HL-60 (cell line): Measurements from ENCODE around the gene COL13A1.

Source experiments
- DNase-seq, 2 experiments: peaks; one replicate each; pipeline ENCODE4 v3.0.0-alpha.2; 2010 to 2020; ENCODE audit warnings: low read depth in 1 of 2, low spot score in 1 of 2
- H3K27ac ChIP-seq: fragments of 250-450 bp; sonication (Bioruptor Pico); replicated peaks from 2 replicates; pipeline ENCODE4 v1.5.1; 2020; ENCODE audit warnings: mild to moderate bottlenecking, moderate library complexity
- H3K27me3 ChIP-seq: fragments of 250-450 bp; sonication (Bioruptor Pico); 2 replicates; pipeline ENCODE4 v1.5.1; 2021; ENCODE audit warnings: mild to moderate bottlenecking, moderate library complexity; ENCODE audit not compliant: insufficient read depth, poor library complexity, severe bottlenecking
- H3K4me3 ChIP-seq: replicated peaks from 2 replicates; pipeline ENCODE4 v1.5.1; 2011; ENCODE audit warnings: mild to moderate bottlenecking, control low read depth, low read length; ENCODE audit not compliant: insufficient read depth
- CTCF ChIP-seq: IDR thresholded peaks from one replicate; pipeline ENCODE4 v1.5.1; 2011; ENCODE audit warnings: low read length, control low read depth, inconsistent platforms; ENCODE audit not compliant: insufficient read depth
- GABPA ChIP-seq: IDR thresholded peaks from 2 replicates; pipeline ENCODE4 v1.6.1; 2012; ENCODE audit warnings: low read depth
- POLR2AphosphoS5 ChIP-seq: IDR thresholded peaks from 2 replicates; pipeline ENCODE4 v1.6.1; 2012; ENCODE audit warnings: low read depth
- SPI1 ChIP-seq: IDR thresholded peaks from 2 replicates; pipeline ENCODE4 v1.6.1; 2012; ENCODE audit warnings: low read depth, mild to moderate bottlenecking, borderline replicate concordance
- TF ChIP-seq, protein P1 (sequence below): IDR thresholded peaks from 2 replicates; pipeline ENCODE4 v1.6.1; 2012; ENCODE audit warnings: low read depth; ENCODE audit not compliant: insufficient replicate concordance

COL13A1 gene

GRCh38 chr10:69878951-69879350 is 77.2 kb downstream of the COL13A1 start:
- H3K4me3 ChIP-seq, result no peak overlapping the region
- H3K27ac ChIP-seq, result no peak overlapping the region
- DNase-seq, result no peak
- peaks cover 2% of the 10 kb centered on the region for H3K27me3 ChIP-seq
- TF ChIP-seq, protein P1, sequence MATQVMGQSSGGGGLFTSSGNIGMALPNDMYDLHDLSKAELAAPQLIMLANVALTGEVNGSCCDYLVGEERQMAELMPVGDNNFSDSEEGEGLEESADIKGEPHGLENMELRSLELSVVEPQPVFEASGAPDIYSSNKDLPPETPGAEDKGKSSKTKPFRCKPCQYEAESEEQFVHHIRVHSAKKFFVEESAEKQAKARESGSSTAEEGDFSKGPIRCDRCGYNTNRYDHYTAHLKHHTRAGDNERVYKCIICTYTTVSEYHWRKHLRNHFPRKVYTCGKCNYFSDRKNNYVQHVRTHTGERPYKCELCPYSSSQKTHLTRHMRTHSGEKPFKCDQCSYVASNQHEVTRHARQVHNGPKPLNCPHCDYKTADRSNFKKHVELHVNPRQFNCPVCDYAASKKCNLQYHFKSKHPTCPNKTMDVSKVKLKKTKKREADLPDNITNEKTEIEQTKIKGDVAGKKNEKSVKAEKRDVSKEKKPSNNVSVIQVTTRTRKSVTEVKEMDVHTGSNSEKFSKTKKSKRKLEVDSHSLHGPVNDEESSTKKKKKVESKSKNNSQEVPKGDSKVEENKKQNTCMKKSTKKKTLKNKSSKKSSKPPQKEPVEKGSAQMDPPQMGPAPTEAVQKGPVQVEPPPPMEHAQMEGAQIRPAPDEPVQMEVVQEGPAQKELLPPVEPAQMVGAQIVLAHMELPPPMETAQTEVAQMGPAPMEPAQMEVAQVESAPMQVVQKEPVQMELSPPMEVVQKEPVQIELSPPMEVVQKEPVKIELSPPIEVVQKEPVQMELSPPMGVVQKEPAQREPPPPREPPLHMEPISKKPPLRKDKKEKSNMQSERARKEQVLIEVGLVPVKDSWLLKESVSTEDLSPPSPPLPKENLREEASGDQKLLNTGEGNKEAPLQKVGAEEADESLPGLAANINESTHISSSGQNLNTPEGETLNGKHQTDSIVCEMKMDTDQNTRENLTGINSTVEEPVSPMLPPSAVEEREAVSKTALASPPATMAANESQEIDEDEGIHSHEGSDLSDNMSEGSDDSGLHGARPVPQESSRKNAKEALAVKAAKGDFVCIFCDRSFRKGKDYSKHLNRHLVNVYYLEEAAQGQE, result no peak
- TF ChIP-seq SPI1 (no peak), GABPA (no peak), CTCF (no peak)

DNA sequence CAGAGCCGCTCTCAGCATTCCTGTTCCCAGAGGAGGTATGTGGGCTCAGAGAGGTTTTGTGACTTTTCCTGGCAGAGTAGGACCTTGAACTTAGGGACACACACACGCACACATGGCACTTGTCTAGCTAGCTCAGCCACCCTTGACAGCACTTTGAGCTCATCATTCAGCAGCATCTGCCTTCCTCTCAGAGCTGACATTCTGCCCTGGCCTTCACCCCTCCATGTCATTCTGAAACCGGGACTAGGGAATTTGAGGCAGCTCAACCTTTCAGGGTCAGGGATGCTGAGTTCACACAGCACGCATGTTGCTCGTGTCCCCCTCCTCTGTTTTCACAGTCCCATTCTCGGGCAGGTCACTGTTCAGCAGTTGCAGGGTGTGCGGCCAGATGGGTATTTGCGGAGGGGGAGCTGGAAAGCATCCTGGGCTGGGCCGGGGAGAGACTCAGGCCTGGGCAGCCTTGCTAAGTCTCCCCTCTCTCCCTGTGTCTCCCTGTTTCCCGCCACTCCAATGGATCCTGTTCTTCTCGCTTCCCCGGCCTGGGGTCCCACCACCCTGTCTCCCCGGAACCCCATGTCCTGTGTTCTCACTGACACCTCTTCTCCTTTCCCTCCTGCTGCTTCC is 78.0 kb downstream of the COL13A1 start:
- H3K4me3 ChIP-seq, result no peak overlapping the region
- no peak overlapping the region for H3K27ac ChIP-seq
- peaks cover 2% of the 10 kb centered on the region for H3K27me3 ChIP-seq
- no peak for DNase-seq
- TF ChIP-seq SPI1, result no peak
- TF ChIP-seq, protein P1, result no peak
- TF ChIP-seq CTCF, result no peak
- no peak for TF ChIP-seq POLR2AphosphoS5
- no peak for TF ChIP-seq GABPA

- no peak for DNase-seq
- no peak overlapping the region for H3K27ac ChIP-seq
- no peak for TF ChIP-seq POLR2AphosphoS5
- TF ChIP-seq CTCF, result no peak
- TF ChIP-seq, protein P1, result no peak
- TF ChIP-seq SPI1, result no peak
- TF ChIP-seq GABPA, result no peak
- H3K27me3 ChIP-seq, result peaks cover 2% of the 10 kb centered on the region
- H3K4me3 ChIP-seq, result no peak overlapping the region
Observed at GRCh38 chr10:69880301-69881081, 78.8 kb downstream of the COL13A1 start.
